Ramos (cell line): ENCODE results near the gene STARD3.

Source experiments
- in situ Hi-C: fragments of 300-500 bp; cut with MboI; formaldehyde crosslinking; loops from one replicate; pipeline ENCODE4 v1.14.3; 2022; ENCODE audit warnings: low sequenced_read_pairs; ENCODE audit not compliant: unreplicated experiment

Gene STARD3

DNA sequence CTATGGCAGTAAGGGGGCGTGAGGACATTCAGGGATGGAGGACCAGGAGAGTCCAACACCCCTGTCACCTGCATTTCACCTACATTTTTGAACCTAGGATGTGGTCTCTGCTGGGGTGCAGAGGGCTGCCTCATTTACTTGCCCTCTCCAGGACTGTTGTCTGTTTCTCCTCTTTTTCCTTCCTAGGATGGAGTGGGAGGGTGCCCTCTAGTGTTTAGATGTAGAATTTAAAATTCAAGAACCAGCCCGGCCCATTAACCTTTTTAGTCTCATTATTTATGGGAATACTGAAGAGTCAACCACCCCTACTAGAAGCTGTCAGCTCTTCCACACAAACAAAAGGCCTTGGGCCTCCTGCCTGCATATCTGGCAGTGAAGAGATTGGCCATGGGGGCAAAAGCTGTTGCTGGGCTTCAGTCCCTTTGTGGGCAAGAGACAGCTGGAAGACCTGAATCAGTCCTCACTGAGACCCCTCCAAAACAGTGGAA is 2.5 kb upstream of the STARD3 start:
- in situ Hi-C loops, result no loop called here

DNA sequence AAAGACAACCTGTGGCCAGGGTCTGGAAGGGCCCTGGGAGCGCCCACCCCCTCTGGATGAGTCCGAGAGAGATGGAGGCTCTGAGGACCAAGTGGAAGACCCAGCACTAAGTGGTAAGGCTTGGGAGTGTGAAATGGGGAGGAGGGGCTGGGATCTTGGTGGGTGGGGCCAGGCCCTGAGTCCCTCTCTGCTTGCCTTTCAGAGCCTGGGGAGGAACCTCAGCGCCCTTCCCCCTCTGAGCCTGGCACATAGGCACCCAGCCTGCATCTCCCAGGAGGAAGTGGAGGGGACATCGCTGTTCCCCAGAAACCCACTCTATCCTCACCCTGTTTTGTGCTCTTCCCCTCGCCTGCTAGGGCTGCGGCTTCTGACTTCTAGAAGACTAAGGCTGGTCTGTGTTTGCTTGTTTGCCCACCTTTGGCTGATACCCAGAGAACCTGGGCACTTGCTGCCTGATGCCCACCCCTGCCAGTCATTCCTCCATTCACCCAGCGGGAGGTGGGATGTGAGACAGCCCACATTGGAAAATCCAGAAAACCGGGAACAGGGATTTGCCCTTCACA is 1.2 kb upstream of the STARD3 start:
- in situ Hi-C loops, result no loop called here

DNA sequence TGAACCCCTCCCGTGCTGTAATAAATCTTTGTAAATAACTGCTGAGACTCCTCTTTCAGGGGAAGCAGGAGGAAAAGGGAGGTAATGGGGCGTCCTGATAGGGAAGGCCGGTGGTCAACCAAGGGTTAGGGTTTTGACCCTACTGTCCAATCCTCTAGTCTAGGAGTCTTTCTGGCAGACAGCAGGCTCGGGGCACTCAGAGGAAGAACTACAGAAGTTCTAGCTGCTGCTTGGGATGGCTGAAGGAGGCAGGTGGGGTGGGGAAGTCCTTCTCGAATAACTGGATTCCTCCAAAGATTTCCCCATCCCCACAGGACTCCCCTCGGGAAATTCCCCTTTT is 387 bp upstream of the STARD3 start:
- in situ Hi-C loops, result no loop called here

DNA sequence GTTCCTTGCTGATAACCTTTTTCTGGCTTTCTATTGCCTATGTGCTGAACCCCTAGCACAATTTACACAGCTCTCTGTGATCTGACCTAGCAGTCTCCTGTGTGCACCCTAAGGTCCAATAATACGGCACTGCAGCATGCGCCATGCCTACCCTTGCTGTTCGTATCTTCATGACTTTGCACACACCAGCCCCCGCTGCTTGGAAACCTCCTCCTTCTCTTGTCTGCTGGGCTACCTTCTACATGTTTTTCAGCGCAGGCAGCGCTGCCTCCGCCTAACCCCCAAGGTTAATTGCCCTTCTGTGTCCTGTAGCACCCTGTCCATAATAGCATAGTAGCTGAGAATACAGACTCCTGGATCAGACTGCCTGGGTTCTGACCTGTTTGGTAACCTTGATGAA is 1.4 kb downstream of the STARD3 start:
- in situ Hi-C loops, result no loop called here

DNA sequence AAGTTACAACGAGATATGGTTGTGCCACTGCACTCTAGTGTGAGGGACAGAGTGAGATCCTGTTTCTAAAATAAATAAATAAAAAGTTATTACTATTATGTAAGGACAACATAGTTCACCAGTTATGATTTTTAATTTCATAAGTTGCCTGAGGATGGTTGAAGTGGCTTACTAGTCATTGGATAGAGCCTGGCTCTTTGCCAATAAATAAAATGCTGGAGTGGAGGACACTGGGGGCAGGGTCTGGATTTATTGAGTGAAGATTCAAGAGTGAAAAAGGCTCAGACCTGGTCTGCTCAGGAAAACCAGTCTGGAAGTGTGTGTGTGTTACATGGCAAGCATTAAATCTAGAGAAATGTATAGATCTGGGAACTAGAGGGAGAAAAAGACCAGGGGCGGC is 2.1 kb downstream of the STARD3 start:
- in situ Hi-C loops, result no loop called here

DNA sequence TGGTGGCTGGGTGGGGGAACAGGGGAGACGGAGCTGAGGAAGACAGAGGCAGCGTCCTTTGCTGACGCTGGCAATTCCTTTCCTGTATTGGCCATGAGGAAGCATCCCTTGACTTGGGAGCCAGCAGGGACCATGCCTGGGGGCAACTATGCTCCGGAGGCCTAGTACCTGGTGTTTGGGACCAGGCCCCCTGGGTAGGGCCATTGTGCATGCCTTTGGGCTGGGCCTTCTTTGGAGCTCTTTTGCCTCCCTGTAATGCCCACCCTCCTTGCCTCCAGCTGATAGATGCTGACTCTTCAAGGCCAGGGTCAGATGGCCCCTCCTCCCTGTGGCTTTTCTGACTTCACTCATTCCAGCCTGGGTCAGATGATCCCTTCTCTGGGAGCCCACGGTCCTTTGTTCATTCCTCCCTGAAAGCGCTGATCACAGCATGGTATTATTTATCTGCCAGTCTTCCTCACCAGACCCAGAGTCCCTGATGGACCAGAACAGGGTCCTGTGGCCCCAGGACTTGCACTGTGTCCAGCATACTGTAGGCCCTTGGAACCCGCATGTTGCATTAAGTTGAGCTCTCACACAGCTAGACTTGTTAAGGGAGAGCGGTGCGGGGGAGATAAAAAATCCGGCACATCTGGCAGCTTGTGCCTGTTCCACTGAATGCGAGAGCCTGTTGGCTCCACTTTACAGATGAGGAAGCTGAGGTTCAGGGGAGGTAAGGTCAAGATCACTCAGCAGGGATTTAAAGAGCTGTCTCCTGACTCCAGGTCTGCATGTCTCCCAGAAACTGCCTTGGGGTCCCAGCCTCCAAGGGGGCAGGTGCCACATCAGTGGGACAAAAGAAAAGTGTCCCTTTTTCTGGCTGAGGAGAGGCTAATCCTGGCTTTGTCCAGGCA is 2.9 kb downstream of the STARD3 start:
- in situ Hi-C loops, result no loop called here

DNA sequence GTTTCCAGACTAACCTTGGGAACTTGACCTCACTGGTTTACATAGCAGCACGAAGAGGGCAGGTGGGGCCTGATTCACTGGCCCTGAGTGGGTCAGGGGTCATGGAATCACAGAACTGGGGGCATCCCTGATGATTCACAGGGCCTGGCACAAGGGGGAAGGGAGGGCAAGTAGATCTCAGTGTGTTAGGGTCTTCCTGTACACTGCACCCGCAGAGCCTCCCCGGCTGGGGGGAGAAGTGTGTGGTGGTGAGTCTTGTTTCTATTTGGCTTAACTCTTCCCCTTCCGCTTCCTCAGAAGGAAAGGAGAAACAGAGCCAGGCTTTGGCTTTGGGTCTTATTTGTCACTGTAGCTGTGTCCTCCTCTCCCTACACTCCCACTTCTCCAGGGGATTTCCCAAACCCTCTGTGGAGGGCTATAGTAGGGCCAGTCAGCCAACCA is 3.7 kb downstream of the STARD3 start:
- in situ Hi-C loops, result no loop called here

DNA sequence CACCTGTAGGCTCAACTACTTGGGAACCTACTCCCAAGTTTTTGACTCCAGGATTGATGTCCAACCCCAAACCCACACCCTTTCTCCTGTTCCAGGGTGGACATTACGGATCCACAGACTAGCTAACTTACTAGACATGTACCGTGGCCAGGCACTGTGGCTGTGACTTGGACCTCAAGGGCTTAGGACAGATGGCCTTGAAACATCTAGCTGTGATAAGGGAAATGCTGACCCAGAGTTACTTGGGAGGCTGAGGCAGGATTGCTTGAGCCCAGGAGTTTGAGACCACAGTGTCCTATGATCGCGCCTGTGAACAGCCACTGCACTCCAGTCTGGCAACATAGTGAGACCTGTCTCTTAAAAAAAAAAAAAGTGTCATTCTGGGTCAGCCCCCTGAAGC is 4.2 kb downstream of the STARD3 start:
- in situ Hi-C loops, result no loop called here

DNA sequence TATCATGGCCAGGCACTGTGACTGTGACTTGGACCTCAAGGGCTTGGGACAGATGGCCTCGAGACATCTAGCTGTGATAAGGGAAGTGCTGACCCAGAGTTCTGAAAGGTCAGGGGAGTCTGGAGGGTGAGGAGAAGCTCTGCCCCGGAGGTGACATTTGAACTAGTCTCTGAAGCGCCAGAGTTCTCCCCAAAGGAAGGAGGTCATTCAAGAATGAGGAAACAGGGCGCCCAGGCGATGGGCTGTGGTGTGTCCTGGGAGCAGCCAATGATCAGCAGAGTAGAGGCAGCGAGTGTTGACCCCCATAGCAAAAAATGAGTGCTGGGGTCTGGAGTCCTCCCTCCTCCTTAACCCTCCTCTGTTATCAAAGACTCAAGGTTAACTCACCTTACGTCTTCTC is 4.9 kb downstream of the STARD3 start:
- in situ Hi-C loops, result no loop called here

DNA sequence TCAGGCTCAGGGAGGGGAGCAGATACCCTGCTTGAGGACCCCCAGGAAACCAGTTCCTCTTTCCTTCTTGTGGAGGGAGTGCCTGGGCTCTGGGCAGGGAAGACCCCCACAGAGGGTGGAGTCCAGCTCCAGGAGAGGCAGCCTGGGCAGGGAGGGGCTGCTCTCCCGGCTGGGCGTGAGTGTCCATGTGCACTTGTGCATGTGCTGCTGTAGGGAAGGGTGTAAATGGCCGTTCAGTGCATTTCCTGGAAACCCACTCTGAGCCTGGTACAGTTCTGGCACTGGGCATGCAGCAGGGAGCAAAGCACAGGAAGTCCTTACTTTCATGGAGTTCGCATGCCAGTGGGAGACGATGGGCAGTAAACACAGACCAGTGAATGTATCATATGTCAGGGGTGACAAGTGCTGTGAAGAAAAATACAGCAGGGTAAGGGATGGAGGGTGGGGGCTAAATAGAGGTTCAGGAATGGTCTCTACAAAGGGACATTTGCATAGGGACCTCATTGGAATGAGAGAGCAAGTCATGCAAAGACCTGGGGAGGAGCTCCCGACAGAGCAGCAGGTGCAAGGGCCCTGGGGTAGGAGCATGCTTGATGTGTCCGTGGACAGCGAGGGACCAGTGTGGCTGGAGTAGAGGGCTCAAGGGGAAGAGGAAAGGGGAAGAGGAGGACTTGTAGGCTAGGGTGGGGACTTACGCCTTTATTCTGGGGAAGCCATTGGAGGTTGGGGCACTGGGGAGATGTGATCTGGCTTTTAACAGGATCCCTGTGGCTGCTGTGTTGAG is 5.5 kb downstream of the STARD3 start:
- in situ Hi-C loops, result no loop called here

DNA sequence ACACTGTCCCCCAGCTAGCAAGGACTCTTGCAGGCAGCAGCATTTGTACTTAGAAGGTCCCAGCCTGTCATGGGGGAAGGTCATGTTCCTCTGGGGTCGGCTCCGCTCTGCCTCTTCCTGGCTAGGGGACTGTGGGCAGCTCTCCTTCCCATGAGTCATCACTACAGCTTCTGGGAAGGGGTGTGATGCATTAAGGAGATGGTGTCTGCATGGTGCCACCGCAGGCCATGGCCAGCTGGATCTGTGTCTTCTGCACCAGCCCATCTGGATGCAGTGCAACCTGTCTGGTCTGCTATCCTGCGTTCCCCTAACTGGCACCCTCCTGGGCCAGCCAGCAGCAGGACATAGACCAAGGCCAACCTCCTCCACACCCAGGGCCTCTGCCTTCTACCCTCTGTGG is 6.3 kb downstream of the STARD3 start:
- in situ Hi-C loops, result no loop called here

DNA sequence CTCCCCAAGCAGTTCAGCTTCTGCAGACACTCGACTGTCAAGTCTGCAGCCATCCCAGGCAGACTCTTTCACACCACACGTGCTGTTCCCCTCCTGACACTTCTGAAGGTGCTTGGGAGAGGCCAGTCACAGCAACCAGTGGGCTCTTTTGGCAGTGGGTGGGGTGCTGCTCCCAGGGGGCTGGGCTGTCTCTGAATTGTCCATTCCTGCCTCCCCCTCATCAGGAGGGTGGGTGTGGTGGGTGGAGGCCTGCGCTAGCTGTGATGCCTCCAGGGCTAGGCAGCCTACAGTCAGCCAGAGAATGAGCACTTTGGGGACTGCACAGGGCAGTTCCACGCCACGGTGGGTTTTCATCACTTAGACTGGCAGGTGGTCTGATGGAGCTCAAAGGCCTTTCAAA is 10.3 kb downstream of the STARD3 start:
- in situ Hi-C loops, result no loop called here

DNA sequence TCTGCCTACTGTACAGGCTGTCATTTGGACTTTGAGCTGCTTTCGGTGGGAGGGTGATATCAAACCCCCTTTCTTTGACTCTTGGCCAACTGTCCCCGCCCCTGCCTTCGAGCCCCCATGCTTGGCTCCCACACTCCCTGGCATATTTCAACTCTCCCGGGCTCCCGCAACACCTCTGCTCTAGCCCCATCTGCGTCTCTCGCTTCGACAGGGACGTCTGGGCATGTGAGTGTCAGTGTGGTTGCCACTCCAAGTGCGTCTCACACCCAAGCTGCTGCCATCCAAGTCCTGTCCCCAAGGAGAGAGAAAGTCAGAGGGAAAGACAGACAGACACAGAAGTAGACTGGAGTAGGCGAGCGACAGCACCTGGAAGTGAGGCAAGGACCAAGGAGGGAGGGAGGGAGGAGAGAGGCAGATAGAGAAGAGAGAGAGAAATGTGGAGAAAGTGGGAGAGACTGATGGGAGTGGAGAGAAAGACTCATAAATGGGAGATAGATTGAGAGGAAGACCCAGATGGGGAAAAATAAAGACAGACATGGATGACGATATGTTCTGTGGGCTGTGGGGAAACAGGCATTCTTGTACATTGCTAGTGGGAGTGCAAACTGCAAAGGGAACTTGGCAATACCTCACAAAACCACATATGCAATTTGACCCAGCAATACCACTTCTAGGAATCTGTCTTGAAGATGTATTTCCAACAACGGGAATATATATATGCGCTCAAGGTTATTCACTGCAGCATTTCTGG is 11.8 kb downstream of the STARD3 start:
- in situ Hi-C loops, result no loop called here

DNA sequence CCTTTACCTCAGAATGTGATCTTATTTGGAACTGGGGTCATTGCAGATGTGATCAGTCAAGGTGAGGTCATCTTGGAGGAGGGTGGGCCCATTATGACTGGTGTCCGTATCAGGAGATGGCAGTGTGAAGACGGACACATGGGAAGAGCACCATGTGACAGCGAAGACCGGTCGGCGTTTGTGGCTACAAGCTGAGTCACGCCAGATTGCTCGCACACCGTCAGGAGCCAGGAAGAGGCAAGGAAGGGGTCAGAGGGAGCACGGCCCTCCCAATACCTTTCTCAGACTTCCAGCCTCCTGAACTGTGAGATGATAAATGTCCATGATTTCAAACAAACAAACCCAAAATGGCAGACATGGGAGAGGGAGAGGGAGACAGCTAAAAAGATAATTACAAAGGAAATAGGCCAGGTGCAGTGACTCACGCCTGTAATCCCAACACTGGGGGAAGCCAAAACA is 13.2 kb downstream of the STARD3 start:
- in situ Hi-C loops, result no loop called here

DNA sequence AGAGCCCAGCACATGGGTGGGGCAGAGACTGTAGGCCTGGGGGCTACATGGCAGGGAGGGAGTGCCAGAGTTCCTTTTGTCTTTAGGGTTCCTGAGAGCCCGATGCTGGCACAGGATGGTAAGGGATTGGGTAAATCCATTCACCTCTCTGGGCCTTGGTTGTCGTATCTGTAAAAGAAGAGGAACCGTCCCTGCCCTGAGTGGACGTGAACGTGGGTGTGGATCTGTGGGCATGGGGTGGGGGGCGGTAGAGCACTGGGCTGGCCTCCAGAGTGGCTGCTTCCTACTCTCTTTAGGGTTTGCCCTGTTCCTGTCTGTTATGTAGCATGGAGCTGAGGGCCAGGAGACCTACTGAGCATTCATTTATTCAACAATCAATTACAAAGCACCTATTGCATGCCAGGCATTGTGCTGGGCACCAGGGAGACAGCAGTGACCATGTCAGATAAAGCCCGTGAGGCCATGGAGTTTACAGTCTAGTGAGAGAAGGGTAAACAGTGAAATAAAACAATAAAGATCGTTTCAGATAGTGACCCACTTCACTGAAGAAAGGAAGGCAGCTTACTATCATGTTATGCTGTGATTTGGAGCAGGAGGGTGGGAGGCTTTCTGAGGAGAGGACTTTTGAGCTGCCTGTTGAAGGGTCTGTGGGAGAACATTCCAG is 15.1 kb downstream of the STARD3 start:
- in situ Hi-C loops, result no loop called here

DNA sequence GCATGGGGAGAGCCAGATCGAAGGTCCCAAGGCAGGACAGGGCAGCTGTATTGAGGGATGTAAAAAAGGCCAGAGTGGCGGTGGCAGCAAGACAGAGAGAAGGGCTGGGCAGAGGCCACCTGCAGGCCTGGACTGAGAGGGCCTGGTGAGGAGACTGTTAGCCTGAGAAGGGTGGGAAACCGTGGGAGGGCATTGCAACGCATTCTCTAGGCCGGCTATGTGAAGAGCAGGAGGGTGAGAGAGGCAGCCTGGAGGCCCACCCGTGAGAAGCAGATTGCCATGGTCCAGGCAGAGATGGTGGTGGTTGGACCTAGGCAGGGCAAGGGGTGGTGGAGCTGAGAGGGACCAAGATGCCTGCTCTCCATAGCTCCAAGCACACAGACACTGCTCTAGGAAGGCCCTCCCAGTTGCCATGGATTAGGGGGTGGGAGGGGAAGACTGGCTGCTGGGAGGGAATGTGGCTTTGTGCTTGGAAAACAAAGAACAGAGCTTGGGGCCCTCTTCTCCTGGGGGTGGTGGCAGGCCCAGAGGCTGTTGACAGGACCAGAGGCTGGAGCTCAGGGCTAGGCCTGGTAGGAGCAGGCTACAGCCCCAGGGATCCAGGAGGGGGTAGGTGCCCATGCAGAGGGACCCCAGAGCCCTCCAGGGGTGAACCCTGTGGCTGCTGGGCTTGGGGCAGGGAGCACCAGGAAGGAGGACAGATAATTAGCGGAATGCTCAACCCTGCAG is 15.8 kb downstream of the STARD3 start:
- in situ Hi-C loops, result no loop called here

DNA sequence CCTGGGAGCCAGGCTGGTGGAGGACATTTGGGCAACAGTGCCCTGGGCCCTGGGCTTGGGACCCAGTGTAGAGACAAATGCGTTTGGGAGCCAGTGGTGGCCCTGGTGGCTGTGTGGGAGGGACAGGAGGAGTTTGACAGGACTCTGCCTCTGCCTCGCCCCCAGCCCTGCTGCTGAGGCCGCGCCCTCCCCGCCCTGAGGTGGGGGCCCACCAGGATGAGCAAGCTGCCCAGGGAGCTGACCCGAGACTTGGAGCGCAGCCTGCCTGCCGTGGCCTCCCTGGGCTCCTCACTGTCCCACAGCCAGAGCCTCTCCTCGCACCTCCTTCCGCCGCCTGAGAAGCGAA is 16.3 kb downstream of the STARD3 start:
- in situ Hi-C loops, result no loop called here

DNA sequence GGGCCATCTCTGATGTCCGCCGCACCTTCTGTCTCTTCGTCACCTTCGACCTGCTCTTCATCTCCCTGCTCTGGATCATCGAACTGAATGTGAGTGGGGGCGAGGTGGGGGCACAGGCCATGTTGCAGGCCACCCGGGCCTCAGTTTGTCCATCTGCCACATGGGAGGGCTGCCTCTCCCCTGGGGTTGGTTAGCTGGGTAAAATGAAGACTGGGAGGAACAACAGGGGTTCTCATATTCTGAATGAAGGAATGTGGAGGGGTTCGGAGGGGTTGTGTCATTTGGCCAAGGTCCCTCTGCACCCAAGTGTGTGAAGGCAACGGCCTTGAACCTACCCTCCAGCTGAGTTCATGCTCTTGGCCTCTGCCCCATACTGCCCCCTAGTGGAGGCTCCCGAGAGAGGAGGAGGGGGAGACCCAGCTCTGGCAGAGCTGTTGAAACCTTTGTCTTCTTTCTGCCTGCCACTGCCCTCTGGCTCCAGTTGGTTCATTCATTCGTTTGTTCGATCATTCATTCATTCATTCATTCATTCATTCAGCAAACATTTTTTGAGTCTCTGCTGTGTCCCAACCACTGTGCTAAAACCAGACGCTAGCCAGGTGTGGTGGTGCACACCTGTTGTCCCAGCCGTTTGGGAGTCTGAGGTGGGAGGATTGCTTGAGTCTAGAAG is 16.9 kb downstream of the STARD3 start:
- in situ Hi-C loops, result no loop called here

DNA sequence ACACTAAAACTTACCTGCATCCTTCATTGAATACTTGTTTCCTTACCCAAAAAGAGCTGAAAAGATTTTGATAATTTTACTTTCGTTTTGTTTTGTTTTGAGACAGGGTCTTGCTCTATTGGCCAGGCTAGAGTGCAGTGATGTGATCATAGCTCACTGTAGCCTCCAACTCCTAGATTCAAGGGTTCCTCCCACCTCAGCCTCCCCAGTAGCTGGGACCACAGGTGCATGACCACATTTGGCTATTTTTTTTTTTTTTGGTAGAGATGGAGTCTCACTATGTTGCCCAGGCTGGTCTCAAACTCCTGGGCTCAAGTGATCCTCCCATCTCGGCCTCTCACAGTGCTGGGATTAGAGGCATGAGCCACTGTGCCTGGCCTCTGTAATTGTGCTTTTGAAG is 18.2 kb downstream of the STARD3 start:
- in situ Hi-C loops, result no loop called here
